ENCODE results near the gene USB1.

DNA sequence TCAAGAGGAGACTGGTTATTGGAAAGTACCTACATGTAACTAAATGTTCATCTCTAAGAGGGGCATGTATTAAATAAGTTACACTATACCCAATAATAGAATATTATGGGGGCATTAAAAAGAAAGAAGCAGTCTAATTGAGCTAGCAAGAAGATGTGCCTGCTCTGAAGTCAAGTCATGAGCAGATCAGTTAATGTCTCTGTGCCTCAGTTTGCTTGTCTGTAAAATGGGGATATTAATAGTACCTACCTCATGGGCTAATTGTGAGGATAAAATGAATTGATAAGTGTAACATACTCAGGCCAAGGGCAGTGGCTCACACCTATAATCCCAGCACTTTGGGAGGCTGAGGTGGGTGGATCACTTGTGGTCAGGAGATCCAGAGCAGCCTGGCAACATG lies 33.3 kb upstream of the USB1 start:
- TF ChIP-seq, protein P1, sequence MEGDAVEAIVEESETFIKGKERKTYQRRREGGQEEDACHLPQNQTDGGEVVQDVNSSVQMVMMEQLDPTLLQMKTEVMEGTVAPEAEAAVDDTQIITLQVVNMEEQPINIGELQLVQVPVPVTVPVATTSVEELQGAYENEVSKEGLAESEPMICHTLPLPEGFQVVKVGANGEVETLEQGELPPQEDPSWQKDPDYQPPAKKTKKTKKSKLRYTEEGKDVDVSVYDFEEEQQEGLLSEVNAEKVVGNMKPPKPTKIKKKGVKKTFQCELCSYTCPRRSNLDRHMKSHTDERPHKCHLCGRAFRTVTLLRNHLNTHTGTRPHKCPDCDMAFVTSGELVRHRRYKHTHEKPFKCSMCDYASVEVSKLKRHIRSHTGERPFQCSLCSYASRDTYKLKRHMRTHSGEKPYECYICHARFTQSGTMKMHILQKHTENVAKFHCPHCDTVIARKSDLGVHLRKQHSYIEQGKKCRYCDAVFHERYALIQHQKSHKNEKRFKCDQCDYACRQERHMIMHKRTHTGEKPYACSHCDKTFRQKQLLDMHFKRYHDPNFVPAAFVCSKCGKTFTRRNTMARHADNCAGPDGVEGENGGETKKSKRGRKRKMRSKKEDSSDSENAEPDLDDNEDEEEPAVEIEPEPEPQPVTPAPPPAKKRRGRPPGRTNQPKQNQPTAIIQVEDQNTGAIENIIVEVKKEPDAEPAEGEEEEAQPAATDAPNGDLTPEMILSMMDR (IDR thresholded peaks at IDR 0.05), result no peak
- TF ChIP-seq EP300 (IDR thresholded peaks at IDR 0.05) (no peak), POLR2A (IDR thresholded peaks at IDR 0.05; ENCODE audit: low read depth) (no peak)
